HepG2 (cell line): Measurements from ENCODE around the gene DLG2. TPM values are rescaled to one million over a fixed set of nuclear protein-coding genes. Genes with fewer than 3 reads are reported as not detected.

Source experiments
- JUND ChIP-seq: sonication (generic); formaldehyde crosslinking; IDR thresholded peaks from 2 replicates; pipeline ENCODE4 v1.8.0; 2022; ENCODE audit warnings: mild to moderate bottlenecking, missing genetic modification reagents
- NFRKB ChIP-seq: fragments of 450-650 bp; IDR thresholded peaks from 2 replicates; pipeline ENCODE4 v1.6.1; 2017
- PATZ1 ChIP-seq: sonication (generic); formaldehyde crosslinking; IDR thresholded peaks from 2 replicates; pipeline ENCODE4 v1.4.0; 2020; ENCODE audit warnings: missing genetic modification reagents
- RXRB ChIP-seq: IDR thresholded peaks from 2 replicates; pipeline ENCODE4 v1.6.1; 2016; ENCODE audit warnings: borderline replicate concordance, missing genetic modification reagents, missing compliant biosample characterization
- UBTF ChIP-seq: sonication (generic); formaldehyde crosslinking; IDR thresholded peaks from 2 replicates; pipeline ENCODE4 v1.4.0; 2020; ENCODE audit warnings: mild to moderate bottlenecking, missing genetic modification reagents
- ZNF224 ChIP-seq: sonication (generic); formaldehyde crosslinking; IDR thresholded peaks from 2 replicates; pipeline ENCODE4 v1.5.0; 2020; ENCODE audit warnings: mild to moderate bottlenecking, missing genetic modification reagents
- ZNF670 ChIP-seq: sonication (generic); formaldehyde crosslinking; IDR thresholded peaks from 2 replicates; pipeline ENCODE4 v1.8.0; 2022; ENCODE audit warnings: mild to moderate bottlenecking, missing genetic modification reagents, borderline replicate concordance
- polyA plus RNA-seq, 8 experiments: library from polyadenylated mRNA; depleted of rRNA in 3 of 8; stranded (reverse) in 7 of 8; unstranded in 1 of 8; fragments of >200 nt; fragmentation: Illumina TruSeq in 4 of 8; extraction: Trizol in 4 of 8; gene quantifications; 2 replicates each; pipeline versions ENCODE4 v1.2.1 to v1.2.3, GENCODE V29; 2011 to 2016; ENCODE audit warnings: low read depth in 4 of 8, missing spikeins in 1 of 8, mixed read lengths in 1 of 8; ENCODE audit not compliant: insufficient read depth in 1 of 8
- total RNA-seq, 5 experiments: library from RNA; depleted of rRNA; stranded (reverse); fragments of >200 nt; fragmentation: Illumina TruSeq; extraction: Trizol; gene quantifications; 2 replicates each; pipeline ENCODE4 v1.2.3, GENCODE V29; 2016; ENCODE audit warnings: low read depth in 1 of 5
- TF ChIP-seq, protein P1 (sequence below): IDR thresholded peaks from 2 replicates; pipeline ENCODE4 v1.6.1; 2012; ENCODE audit warnings: low read depth, low read length, improper control_type of control experiment
- TF ChIP-seq, protein P2 (sequence below): sonication (generic); formaldehyde crosslinking; IDR thresholded peaks from 2 replicates; pipeline ENCODE4 v1.4.0; 2020; ENCODE audit warnings: mild to moderate bottlenecking, missing genetic modification reagents

The DLG2 gene
- total and polyA plus RNA-seq, 2 of the 13 experiments (the other 11 are each of a cell fraction or from before 2014, with no cell fraction given) = 0.46 to 1.0 TPM

DNA sequence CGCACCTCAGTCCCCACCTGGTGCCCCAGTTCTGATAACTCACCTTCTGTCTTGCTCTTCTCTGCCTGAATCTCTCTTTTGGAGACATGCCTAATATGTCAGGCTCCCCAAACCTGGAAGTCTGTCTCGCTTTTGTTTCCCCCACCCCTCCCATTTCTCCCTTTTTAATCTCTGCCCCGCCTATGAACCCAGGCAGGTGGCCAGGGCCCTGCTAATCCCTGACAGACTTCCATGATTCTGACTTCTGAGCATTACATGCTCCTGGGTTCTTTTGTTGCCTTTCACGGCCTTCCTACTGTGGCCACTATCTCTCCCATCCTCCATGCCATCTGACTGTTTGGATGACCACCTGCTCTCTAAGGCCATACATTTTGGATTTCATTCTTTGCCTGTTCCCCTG is 1220.1 kb downstream of the DLG2 start (continued):
- TF ChIP-seq, protein P1, sequence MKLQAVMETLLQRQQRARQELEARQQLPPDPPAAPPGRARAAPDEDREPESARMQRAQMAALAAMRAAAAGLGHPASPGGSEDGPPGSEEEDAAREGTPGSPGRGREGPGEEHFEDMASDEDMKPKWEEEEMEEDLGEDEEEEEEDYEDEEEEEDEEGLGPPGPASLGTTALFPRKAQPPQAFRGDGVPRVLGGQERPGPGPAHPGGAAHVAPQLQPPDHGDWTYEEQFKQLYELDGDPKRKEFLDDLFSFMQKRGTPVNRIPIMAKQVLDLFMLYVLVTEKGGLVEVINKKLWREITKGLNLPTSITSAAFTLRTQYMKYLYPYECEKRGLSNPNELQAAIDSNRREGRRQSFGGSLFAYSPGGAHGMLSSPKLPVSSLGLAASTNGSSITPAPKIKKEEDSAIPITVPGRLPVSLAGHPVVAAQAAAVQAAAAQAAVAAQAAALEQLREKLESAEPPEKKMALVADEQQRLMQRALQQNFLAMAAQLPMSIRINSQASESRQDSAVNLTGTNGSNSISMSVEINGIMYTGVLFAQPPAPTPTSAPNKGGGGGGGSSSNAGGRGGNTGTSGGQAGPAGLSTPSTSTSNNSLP = no peak
- TF ChIP-seq ZNF670 (CRISPR knock-in tag) = no peak
- no peak for TF ChIP-seq ZNF224
- no peak for TF ChIP-seq NFRKB
- no peak for TF ChIP-seq JUND (CRISPR knock-in tag)
- TF ChIP-seq UBTF = no peak
- TF ChIP-seq RXRB (CRISPR knock-in tag) = no peak
- TF ChIP-seq, protein P2, sequence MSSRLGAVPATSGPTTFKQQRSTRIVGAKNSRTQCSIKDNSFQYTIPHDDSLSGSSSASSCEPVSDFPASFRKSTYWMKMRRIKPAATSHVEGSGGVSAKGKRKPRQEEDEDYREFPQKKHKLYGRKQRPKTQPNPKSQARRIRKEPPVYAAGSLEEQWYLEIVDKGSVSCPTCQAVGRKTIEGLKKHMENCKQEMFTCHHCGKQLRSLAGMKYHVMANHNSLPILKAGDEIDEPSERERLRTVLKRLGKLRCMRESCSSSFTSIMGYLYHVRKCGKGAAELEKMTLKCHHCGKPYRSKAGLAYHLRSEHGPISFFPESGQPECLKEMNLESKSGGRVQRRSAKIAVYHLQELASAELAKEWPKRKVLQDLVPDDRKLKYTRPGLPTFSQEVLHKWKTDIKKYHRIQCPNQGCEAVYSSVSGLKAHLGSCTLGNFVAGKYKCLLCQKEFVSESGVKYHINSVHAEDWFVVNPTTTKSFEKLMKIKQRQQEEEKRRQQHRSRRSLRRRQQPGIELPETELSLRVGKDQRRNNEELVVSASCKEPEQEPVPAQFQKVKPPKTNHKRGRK = no peak
- TF ChIP-seq PATZ1 (CRISPR knock-in tag) = no peak
